Cardiac fibroblast (primary cell): ENCODE results near the gene LIMK1.

Source experiments
- DNase-seq, 2 donors: peaks; one replicate each; pipeline versions ENCODE4 v3.0.0 to v3.0.0-alpha.2; 2010; ENCODE audit warnings: low read depth in 2 of 2
- H3K4me3 ChIP-seq, 2 donors: replicated peaks in 1 of 2; 1 replicate in 1 of 2; 2 replicates in 1 of 2; pipeline ENCODE4 v1.5.1; 2011; ENCODE audit warnings: low read depth in 2 of 2, low read length in 2 of 2, mild to moderate bottlenecking in 2 of 2, moderate library complexity in 1 of 2
- CTCF ChIP-seq: IDR thresholded peaks from one replicate; pipeline ENCODE4 v1.5.1; 2011; ENCODE audit warnings: low read depth, mild to moderate bottlenecking, low read length, inconsistent platforms

The LIMK1 gene

GRCh38 chr7:74104702-74105101, 21.1 kb downstream of the LIMK1 start:
- DNase-seq: no peak
- no peak overlapping the region for H3K4me3 ChIP-seq
- no peak for TF ChIP-seq CTCF

GRCh38 chr7:74105992-74106391, 22.4 kb downstream of the LIMK1 start:
- no peak overlapping the region for H3K4me3 ChIP-seq
- no peak for DNase-seq
- no peak for TF ChIP-seq CTCF

GRCh38 chr7:74106846-74107245, 23.2 kb downstream of the LIMK1 start:
- DNase-seq: no peak
- H3K4me3 ChIP-seq: no peak overlapping the region
- TF ChIP-seq CTCF: no peak

- H3K4me3 ChIP-seq: no peak overlapping the region
- no peak for TF ChIP-seq CTCF
- DNase-seq: no peak
Measured at GRCh38 chr7:74115326-74115725, 31.7 kb downstream of the LIMK1 start.

GRCh38 chr7:74116356-74116755, 32.8 kb downstream of the LIMK1 start:
- no peak for TF ChIP-seq CTCF
- no peak for DNase-seq

GRCh38 chr7:74119831-74120230, 36.2 kb downstream of the LIMK1 start:
- no peak for DNase-seq
- TF ChIP-seq CTCF: no peak
- no peak overlapping the region for H3K4me3 ChIP-seq

More at GRCh38 chr7:74116356-74116755, 32.8 kb downstream of the LIMK1 start:
- H3K4me3 ChIP-seq: no peak overlapping the region
